ENCODE results near the gene DPH1. TPM values are rescaled to one million over a fixed set of nuclear protein-coding genes. Genes with fewer than 3 reads are reported as not detected.
A peak's percentile ranks its signal among the peaks of the same experiment; 100 is the strongest.

Gene DPH1
- total RNA-seq, 4 donors from 2014 or later: 58.7 to 115 (median 66.3) TPM

DNA sequence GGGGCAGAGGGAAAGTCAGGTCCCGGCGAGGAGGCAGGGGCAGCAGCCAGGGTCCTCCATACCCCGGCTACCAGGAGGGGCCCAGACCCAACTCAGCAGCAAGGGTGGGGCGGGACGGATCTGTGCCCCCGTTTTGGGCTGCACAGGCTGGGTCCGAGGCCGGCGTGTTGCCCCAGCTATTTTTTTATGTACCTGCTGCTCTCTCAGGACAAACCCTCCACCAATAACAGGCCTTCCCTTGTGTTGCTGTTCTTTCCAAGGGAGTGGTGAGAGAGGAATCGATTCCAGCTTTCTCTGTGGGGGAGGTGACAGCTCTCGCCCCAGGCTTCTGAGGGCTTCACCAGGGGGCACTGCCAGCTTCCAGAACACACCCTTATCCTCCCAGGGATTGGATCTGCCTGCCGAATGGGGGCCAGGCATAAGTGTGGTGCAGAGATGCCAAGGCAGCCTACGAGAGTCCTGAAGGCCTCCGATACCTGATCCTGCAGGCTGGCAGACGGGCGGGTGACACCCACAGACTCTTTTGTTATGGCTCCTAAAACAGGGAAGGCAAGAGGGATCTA, 27.1 kb upstream of the DPH1 start:
- Histone ChIP-seq H3K4me3 (no peak overlapping the region), H3K36me3 (no peaks in the 10 kb centered on the region), H3K27ac (peak overlapping the region; percentile 73), H3K27me3 (no peaks in the 10 kb centered on the region), H3K4me1 (peaks cover 40% of the 10 kb centered on the region), H3K9me3 (no peaks in the 10 kb centered on the region)
- WGBS: 54% methylated on average over 9 of the region's 16 CpGs
- no peak for DNase-seq (ENCODE audit: low spot score in 2 of 2)
- TF ChIP-seq, protein P1, sequence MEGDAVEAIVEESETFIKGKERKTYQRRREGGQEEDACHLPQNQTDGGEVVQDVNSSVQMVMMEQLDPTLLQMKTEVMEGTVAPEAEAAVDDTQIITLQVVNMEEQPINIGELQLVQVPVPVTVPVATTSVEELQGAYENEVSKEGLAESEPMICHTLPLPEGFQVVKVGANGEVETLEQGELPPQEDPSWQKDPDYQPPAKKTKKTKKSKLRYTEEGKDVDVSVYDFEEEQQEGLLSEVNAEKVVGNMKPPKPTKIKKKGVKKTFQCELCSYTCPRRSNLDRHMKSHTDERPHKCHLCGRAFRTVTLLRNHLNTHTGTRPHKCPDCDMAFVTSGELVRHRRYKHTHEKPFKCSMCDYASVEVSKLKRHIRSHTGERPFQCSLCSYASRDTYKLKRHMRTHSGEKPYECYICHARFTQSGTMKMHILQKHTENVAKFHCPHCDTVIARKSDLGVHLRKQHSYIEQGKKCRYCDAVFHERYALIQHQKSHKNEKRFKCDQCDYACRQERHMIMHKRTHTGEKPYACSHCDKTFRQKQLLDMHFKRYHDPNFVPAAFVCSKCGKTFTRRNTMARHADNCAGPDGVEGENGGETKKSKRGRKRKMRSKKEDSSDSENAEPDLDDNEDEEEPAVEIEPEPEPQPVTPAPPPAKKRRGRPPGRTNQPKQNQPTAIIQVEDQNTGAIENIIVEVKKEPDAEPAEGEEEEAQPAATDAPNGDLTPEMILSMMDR (IDR thresholded peaks at IDR 0.05): no peak
- TF ChIP-seq POLR2AphosphoS5 (IDR thresholded peaks at IDR 0.05): no peak
- no peak for TF ChIP-seq POLR2A (IDR thresholded peaks at IDR 0.05)
- TF ChIP-seq EP300 (IDR thresholded peaks at IDR 0.05): no peak

DNA sequence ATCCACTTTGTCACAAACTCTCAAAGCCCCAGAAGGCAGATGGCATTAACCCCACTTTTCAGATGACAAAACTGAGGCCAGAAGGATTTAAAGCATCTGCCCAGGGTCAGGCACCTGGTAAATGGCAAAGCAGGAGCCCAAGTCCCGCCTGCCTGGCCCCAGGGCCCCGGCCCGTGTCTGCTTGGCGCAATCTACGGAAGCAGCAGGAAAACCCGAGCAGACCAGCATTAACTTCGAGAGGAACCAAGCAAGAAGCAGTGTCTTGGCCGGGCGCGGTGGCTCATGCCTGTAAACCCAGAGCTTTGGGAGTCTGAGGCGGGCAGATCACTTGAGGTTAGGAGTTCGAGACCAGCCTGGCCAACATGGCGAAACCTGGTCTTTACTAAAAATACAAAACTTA, 26.4 kb upstream of the DPH1 start:
- no peak for TF ChIP-seq POLR2A (IDR thresholded peaks at IDR 0.05)
- TF ChIP-seq, protein P1 (IDR thresholded peaks at IDR 0.05): no peak
- no peak for TF ChIP-seq POLR2AphosphoS5 (IDR thresholded peaks at IDR 0.05)
- TF ChIP-seq EP300 (IDR thresholded peaks at IDR 0.05): no peak
- peaks cover 33% of the 10 kb centered on the region for H3K4me1 ChIP-seq
- DNase-seq (ENCODE audit: low spot score in 2 of 2): no peak
- 78% methylated on average over 13 of the region's 13 CpGs for WGBS
- no peaks in the 10 kb centered on the region for H3K36me3 ChIP-seq
- H3K4me3 ChIP-seq: no peak overlapping the region
- no peaks in the 10 kb centered on the region for H3K9me3 ChIP-seq
- H3K27me3 ChIP-seq: no peaks in the 10 kb centered on the region
- peak overlapping the region; percentile 73 for H3K27ac ChIP-seq

DNA sequence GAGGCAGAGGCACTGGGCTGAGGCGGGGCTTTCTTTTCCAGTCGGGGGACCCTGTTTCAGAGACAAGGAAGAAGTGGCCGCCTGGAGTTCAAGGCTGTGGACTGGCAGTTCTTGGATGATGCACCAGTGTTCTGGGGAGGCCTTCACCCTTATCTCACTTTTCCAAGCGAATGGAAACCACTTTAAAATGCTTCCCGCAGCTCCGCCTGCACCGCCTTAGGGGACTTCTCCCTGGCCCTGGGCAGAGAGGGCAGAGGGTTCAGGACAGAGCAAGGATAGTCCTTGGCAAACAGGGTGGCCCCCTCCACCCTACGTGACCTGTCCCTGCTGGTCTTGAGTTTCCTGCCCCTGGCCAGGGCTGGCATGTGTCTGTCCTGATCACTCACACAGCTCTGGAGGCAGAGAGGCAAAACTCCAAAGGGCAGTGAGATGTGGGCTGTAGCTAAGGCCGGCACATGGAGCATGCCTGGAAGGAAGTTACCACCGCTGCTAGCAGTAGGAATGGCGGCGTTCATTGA, 25.5 kb upstream of the DPH1 start:
- no peaks in the 10 kb centered on the region for H3K36me3 ChIP-seq
- no peaks in the 10 kb centered on the region for H3K27me3 ChIP-seq
- H3K9me3 ChIP-seq: no peaks in the 10 kb centered on the region
- WGBS: 78% methylated on average over 11 of the region's 12 CpGs
- no peak for TF ChIP-seq POLR2A (IDR thresholded peaks at IDR 0.05)
- TF ChIP-seq POLR2AphosphoS5 (IDR thresholded peaks at IDR 0.05): no peak
- TF ChIP-seq, protein P1 (IDR thresholded peaks at IDR 0.05): no peak
- no peak for TF ChIP-seq EP300 (IDR thresholded peaks at IDR 0.05)
- H3K4me1 ChIP-seq: peaks cover 23% of the 10 kb centered on the region
- no peak for DNase-seq (ENCODE audit: low spot score in 2 of 2)
- H3K4me3 ChIP-seq: no peak overlapping the region
- peak overlapping the region; percentile 8 for H3K27ac ChIP-seq

DNA sequence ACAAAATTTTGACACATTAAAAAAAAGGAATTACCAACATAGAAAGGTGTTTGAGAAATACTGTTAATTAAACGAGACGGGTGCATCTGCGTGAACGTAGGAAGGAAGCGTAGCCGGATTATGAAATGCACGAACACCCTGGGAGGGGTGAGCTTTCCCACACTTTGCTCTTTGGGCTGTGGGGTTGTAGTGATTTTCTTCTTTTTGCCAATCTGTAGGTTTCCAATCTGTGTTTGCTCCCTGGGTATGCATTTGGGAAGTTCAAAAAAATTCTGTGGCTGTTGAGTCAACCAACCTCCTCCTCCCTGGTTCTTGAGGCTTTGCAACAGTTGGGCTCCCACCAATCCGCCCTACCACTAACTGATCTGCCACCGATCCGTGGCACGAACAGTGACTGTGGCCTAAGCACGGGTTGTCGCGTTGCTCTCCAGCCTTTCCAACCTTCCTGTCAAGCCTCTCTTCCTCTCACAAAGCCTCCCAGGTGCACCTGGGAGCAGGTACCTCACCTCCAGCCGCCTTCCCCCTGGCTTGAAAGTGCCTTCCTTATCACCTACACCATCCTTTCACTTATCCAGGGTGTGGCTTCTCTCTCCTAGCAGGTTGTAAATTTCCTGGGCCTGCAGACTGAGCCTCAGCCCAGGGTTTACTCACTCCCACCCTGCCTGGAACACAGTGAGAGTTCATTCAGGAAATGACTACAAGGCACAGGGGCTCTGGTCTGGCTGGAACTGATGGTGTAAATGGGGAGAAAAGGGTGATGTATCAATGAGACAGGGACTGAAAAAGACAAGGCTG, 21.4 kb upstream of the DPH1 start:
- WGBS: 64% methylated on average over 15 of the region's 15 CpGs
- no peak overlapping the region for H3K4me3 ChIP-seq
- no peaks in the 10 kb centered on the region for H3K9me3 ChIP-seq
- no peak for TF ChIP-seq POLR2AphosphoS5 (IDR thresholded peaks at IDR 0.05)
- TF ChIP-seq POLR2A (IDR thresholded peaks at IDR 0.05): no peak
- TF ChIP-seq, protein P1 (IDR thresholded peaks at IDR 0.05): no peak
- TF ChIP-seq EP300 (IDR thresholded peaks at IDR 0.05): no peak
- H3K36me3 ChIP-seq: no peaks in the 10 kb centered on the region
- H3K27ac ChIP-seq: peak overlapping the region; percentile 36
- H3K27me3 ChIP-seq: no peaks in the 10 kb centered on the region
- H3K4me1 ChIP-seq: peaks cover 33% of the 10 kb centered on the region
- no peak for DNase-seq (ENCODE audit: low spot score in 2 of 2)

DNA sequence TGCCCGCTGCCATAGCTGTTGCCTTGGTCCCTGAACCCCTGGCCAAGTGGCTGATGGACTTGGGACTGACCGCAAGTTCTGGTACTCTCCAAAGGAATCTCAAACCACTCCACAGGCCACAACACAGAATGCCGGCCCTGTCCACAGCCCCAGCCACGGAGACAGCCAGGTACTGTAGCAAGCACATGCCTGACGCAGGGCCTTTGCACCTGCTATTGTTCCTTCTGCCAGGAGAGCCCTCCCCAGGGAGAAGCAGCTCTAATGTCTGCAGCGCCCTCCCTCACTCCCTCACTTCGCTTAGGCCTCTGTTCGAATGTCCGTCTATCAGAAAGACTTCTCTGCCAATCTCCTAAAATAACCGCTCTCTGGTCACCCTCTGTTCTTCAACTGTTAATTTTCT, 20.2 kb upstream of the DPH1 start:
- no peaks in the 10 kb centered on the region for H3K36me3 ChIP-seq
- no peak overlapping the region for H3K27ac ChIP-seq
- H3K27me3 ChIP-seq: no peaks in the 10 kb centered on the region
- no peaks in the 10 kb centered on the region for H3K9me3 ChIP-seq
- DNase-seq (ENCODE audit: low spot score in 2 of 2): no peak
- 98% methylated on average over 7 of the region's 10 CpGs for WGBS
- TF ChIP-seq, protein P1 (IDR thresholded peaks at IDR 0.05): no peak
- TF ChIP-seq POLR2A (IDR thresholded peaks at IDR 0.05) (no peak), EP300 (IDR thresholded peaks at IDR 0.05) (no peak), POLR2AphosphoS5 (IDR thresholded peaks at IDR 0.05) (no peak)
- peaks cover 38% of the 10 kb centered on the region for H3K4me1 ChIP-seq
- H3K4me3 ChIP-seq: no peak overlapping the region
